OCI-LY3 (cell line): ENCODE results near the gene MED26.

Experiments used
- H2AFZ ChIP-seq: fragments of 200-600, 300-600 bp; shearing (Covaris generic); 2 replicates; pipeline ENCODE4 v1.6.0; 2014; ENCODE audit warnings: antibody characterized with exemption, low read depth, low read length
- H3K27ac ChIP-seq: fragments of 200-600, 300-600 bp; sonication (generic); 2 replicates; pipeline ENCODE4 v1.5.1; 2014; ENCODE audit warnings: mild to moderate bottlenecking, low read length, moderate library complexity, mixed read lengths
- H3K27me3 ChIP-seq: fragments of 200-600, 300-600 bp; sonication (generic); 2 replicates; pipeline ENCODE4 v1.6.1; 2014; ENCODE audit warnings: low read depth, low read length, mixed read lengths
- H3K36me3 ChIP-seq: fragments of 200-600, 300-600 bp; sonication (generic); replicated peaks from 2 replicates; pipeline ENCODE3; 2014; ENCODE audit warnings: low read depth, low read length, mixed read lengths
- H3K4me1 ChIP-seq: fragments of 300-600, 200-600 bp; sonication (generic); 2 replicates; pipeline ENCODE4 v1.6.1; 2014; ENCODE audit warnings: low read length, mixed read lengths
- H3K4me2 ChIP-seq: fragments of 200-600, 300-600 bp; sonication (generic); 2 replicates; pipeline ENCODE4 v1.6.1; 2014; ENCODE audit warnings: low read length, mixed read lengths
- H3K4me3 ChIP-seq: fragments of 300-600, 200-600 bp; sonication (generic); 2 replicates; pipeline ENCODE4 v1.5.1; 2014; ENCODE audit warnings: antibody characterized with exemption, mild to moderate bottlenecking, low read length, moderate library complexity
- H3K79me2 ChIP-seq: fragments of 300-600, 200-600 bp; shearing (Covaris generic); 2 replicates; pipeline ENCODE4 v1.6.1; 2014; ENCODE audit warnings: mild to moderate bottlenecking, low read length, mixed read lengths
- H3K9ac ChIP-seq: fragments of 300-600, 200-600 bp; shearing (Covaris generic); 2 replicates; pipeline ENCODE4 v1.6.0; 2014; ENCODE audit warnings: mild to moderate bottlenecking, low read length, moderate library complexity
- H3K9me3 ChIP-seq: fragments of 200-600, 300-600 bp; shearing (Covaris generic); 2 replicates; pipeline ENCODE4 v1.6.1; 2014; ENCODE audit warnings: low read length, mixed read lengths; ENCODE audit not compliant: insufficient read depth
- H4K20me1 ChIP-seq: fragments of 200-600, 300-600 bp; sonication (generic); 2 replicates; pipeline ENCODE4 v1.6.1; 2016; ENCODE audit warnings: low read length, mixed read lengths; ENCODE audit not compliant: insufficient read depth
- EZH2phosphoT487 ChIP-seq: fragments of 200-600 bp; shearing (Covaris generic); IDR thresholded peaks from 2 replicates; pipeline ENCODE4 v1.6.1; 2018; ENCODE audit warnings: antibody characterized with exemption, mixed run types, low read depth
- TF ChIP-seq, protein P1 (sequence below): fragments of 200-600, 300-600 bp; sonication (generic); IDR thresholded peaks from 2 replicates; pipeline ENCODE4 v1.5.1; 2014; ENCODE audit warnings: antibody characterized with exemption, low read length, low read depth

Gene MED26

DNA sequence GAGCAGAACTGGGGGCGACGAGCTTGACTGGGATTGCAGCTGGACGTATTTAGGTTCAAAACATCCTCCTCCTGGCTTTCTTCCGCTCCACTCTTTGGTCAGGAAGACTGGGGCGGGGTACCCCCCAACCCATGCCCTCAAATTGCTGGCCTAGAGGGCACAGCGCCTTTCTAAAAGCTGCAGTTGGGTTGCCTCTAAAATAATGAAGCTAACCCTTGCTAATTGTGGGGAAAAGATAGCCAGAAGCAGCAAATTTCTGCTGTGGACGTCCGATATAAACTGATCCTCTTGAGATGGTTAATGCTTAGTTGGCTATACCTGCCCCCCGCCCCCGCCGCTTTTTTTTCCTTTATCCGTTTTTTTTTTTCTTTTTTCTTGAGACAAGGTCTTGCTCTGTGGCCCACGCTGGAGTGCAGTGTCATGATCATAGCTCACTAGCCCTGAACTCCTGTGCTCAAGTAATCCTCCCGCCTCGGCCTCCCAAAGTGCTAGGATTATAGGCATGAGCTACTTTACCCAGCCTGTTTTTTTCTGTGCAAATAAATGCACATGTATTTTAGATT is 85.0 kb downstream of the MED26 start:
- H3K4me1 ChIP-seq: peaks cover 16% of the 10 kb centered on the region
- peak overlapping the region; percentile 95 for H3K4me2 ChIP-seq
- H3K27ac ChIP-seq: peak overlapping the region; percentile 72
- H3K36me3 ChIP-seq: peaks cover 28% of the 10 kb centered on the region
- H3K79me2 ChIP-seq: peaks cover 68% of the 10 kb centered on the region
- peak overlapping the region; percentile 84 for H3K9ac ChIP-seq
- TF ChIP-seq EZH2phosphoT487: no peak
- TF ChIP-seq, protein P1, sequence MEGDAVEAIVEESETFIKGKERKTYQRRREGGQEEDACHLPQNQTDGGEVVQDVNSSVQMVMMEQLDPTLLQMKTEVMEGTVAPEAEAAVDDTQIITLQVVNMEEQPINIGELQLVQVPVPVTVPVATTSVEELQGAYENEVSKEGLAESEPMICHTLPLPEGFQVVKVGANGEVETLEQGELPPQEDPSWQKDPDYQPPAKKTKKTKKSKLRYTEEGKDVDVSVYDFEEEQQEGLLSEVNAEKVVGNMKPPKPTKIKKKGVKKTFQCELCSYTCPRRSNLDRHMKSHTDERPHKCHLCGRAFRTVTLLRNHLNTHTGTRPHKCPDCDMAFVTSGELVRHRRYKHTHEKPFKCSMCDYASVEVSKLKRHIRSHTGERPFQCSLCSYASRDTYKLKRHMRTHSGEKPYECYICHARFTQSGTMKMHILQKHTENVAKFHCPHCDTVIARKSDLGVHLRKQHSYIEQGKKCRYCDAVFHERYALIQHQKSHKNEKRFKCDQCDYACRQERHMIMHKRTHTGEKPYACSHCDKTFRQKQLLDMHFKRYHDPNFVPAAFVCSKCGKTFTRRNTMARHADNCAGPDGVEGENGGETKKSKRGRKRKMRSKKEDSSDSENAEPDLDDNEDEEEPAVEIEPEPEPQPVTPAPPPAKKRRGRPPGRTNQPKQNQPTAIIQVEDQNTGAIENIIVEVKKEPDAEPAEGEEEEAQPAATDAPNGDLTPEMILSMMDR: no peak
- no peaks in the 10 kb centered on the region for H3K27me3 ChIP-seq
- peak overlapping the region; percentile 28; the same call in 1 of the 2 replicates for H2AFZ ChIP-seq
- H4K20me1 ChIP-seq: peaks cover 22% of the 10 kb centered on the region
- peak overlapping the region; percentile 96 for H3K4me3 ChIP-seq
- H3K9me3 ChIP-seq: no peaks in the 10 kb centered on the region

DNA sequence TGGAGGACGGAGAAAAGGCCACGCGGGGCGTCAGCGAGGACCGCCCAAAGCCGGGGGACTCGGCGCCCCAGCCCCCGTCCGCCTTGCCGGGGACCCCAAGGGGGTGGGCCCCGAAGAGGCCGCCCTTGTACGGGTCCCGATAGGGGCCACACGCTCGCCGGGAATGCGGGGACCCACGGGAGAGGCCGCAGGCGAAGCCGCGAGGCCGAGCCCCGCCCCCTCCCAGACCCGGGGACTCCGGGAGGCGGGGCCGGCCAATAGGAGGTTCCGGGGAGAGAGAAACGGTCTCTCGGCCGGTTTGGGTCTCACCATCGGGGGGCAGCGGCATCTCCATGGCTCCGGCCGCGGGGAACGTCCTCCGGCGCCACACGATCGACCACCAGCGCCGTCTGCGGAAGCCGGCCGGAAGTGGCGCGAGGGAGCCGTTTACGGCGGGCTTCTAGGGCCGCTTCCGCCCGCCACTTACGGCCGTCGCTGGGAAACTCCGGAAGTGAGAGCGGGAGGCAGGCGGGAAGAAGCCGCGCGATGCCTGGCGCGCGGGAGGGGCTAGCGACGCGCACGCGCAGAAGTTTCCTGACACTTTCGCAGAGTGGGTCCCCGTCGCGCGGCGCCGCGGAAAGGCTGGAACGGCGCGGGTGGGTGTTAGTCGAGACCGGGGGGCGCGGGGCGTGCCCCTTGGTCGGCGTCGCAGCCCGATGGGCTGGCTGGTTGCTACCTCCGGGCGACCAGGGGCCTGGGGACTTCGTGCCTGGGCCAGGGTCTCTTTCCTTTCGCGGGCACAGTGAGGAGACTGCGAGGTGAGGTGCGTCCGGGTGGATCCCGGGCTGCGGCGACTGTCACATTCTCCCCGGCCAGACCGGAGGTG is 85.7 kb downstream of the MED26 start, which contains the start of gene CHERP:
TSS of gene CHERP (minus strand) at position 393 of the 865 bp plus-strand sequence. CDS start at position 334, 59 bp downstream.
- Histone ChIP-seq H3K79me2 (peaks cover 75% of the 10 kb centered on the region), H2AFZ (peak within 1 kb of the TSS; percentile 28; the same call in 1 of the 2 replicates), H3K36me3 (peaks cover 35% of the 10 kb centered on the region), H3K4me3 (peak within 1 kb of the TSS; percentile 96), H3K4me2 (peak within 1 kb of the TSS; percentile 95), H4K20me1 (peaks cover 29% of the 10 kb centered on the region), H3K27ac (peak within 1 kb of the TSS; percentile 72), H3K27me3 (no peaks in the 10 kb centered on the region), H3K4me1 (peaks cover 16% of the 10 kb centered on the region), H3K9ac (peak within 1 kb of the TSS; percentile 84), H3K9me3 (no peaks in the 10 kb centered on the region)
- TF ChIP-seq, protein P1: no peak
- no peak for TF ChIP-seq EZH2phosphoT487

DNA sequence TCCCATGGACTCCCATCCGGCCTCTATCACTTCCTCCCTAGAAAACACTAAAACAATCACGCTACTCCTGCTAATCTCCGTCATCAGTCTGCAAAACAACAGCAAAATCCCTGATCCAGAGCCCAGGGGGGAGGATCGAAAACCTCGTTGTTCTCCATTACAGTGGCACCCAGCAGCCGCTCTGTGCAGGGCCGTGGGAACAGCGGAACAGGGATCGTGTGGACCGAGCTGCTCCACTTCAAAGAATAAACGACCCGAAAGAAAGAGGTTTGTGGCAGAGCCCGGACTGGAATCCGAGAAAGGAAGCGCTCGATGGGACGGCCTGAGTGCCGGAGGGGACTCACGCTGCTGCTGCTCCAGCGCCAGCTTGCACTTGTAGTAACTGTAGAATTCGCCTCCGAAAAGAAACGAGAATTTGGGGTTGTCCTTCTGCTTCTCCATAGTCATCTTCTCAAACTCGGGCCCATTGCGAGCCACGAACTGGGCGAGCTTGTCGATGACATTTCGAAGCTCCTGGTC is 86.4 kb downstream of the MED26 start:
- peak overlapping the region; percentile 72 for H3K27ac ChIP-seq
- no peaks in the 10 kb centered on the region for H3K27me3 ChIP-seq
- H3K79me2 ChIP-seq: peaks cover 82% of the 10 kb centered on the region
- peaks cover 36% of the 10 kb centered on the region for H4K20me1 ChIP-seq
- H2AFZ ChIP-seq: peak overlapping the region; percentile 19; the same call in 1 of the 2 replicates
- H3K9me3 ChIP-seq: no peaks in the 10 kb centered on the region
- peak overlapping the region; percentile 96 for H3K4me3 ChIP-seq
- no peak for TF ChIP-seq EZH2phosphoT487
- TF ChIP-seq, protein P1: no peak
- H3K4me1 ChIP-seq: peaks cover 16% of the 10 kb centered on the region
- peak overlapping the region; percentile 85 for H3K4me2 ChIP-seq
- H3K9ac ChIP-seq: peak overlapping the region; percentile 84
- peaks cover 40% of the 10 kb centered on the region for H3K36me3 ChIP-seq

DNA sequence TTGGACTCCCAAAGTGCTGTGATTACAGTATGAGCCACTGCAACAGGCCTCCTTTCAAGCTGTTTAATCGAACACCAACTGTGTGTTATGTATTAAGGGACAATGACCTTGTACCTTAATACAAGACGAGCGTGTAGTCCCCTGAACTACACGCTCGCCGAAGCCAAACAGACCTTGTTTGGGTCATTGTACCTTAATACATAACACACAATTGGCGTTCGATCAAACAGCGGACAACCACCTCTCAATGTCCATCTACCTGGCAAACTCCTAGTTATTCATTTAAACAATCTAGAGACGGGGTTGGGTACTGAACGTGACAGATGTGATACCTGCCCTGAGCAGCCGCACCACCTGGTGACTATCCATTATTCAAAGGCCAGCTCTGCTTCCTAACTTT is 87.1 kb downstream of the MED26 start:
- Histone ChIP-seq H4K20me1 (peaks cover 42% of the 10 kb centered on the region), H2AFZ (no peak overlapping the region), H3K27ac (no peak overlapping the region), H3K4me2 (peak overlapping the region; percentile 85), H3K27me3 (no peaks in the 10 kb centered on the region), H3K9ac (peak overlapping the region; percentile 84), H3K79me2 (peaks cover 88% of the 10 kb centered on the region), H3K36me3 (peaks cover 47% of the 10 kb centered on the region), H3K9me3 (no peaks in the 10 kb centered on the region), H3K4me3 (peak overlapping the region; percentile 96), H3K4me1 (peaks cover 16% of the 10 kb centered on the region)
- no peak for TF ChIP-seq EZH2phosphoT487
- TF ChIP-seq, protein P1: no peak
